GM12874 (cell line): Measurements from ENCODE around the gene HOXA13.
A peak's percentile ranks its signal among the peaks of the same experiment; 100 is the strongest.

Source experiments
- TF ChIP-seq, protein P1 (sequence below): IDR thresholded peaks from 2 replicates; pipeline ENCODE4 v1.5.1; 2011; ENCODE audit warnings: low read depth, mild to moderate bottlenecking, control low read depth, low read length, moderate library complexity; ENCODE audit not compliant: insufficient read depth

Gene HOXA13

GRCh38 chr7:27214239-27214950, 14.5 kb upstream of the HOXA13 start:
- TF ChIP-seq, protein P1, sequence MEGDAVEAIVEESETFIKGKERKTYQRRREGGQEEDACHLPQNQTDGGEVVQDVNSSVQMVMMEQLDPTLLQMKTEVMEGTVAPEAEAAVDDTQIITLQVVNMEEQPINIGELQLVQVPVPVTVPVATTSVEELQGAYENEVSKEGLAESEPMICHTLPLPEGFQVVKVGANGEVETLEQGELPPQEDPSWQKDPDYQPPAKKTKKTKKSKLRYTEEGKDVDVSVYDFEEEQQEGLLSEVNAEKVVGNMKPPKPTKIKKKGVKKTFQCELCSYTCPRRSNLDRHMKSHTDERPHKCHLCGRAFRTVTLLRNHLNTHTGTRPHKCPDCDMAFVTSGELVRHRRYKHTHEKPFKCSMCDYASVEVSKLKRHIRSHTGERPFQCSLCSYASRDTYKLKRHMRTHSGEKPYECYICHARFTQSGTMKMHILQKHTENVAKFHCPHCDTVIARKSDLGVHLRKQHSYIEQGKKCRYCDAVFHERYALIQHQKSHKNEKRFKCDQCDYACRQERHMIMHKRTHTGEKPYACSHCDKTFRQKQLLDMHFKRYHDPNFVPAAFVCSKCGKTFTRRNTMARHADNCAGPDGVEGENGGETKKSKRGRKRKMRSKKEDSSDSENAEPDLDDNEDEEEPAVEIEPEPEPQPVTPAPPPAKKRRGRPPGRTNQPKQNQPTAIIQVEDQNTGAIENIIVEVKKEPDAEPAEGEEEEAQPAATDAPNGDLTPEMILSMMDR, result no peak

DNA sequence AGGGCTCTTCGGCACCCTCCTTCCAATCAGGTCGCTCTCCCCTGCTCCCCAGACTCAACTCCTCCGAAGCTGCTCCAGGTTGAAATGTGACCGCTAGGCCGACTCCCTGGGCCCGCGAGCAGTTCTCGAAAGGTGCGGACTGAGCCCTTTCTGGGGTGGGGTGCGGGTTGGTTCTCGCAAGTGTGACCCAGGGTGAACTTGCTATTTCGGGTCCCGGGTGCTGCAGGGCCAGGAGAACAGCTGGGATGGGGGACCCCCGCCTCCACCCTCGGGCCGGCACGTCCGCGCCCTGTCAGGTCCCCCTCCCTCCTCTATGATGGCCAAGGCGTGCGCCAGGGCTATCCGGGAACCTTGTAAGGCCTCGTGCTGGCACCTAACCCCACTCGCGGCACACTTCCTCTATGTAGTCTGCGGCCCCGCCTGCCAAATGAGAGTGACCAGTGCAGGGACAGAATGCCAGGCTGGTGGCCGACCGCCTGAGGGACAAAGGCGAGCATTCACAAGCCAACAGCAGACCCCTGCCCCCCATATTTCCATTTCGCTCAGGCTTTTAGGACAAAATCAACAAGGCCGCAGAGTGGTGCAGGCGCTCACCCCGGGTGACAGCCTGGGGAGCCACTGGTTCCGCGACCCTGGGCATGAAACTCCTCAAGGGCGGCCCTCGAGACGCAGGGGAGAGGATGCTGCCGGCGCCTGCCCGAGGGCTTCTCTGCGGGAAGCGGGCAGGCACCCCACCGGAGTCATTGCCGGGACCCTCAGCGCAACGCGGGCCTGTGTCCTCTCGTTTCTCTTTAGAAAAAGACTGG, 13.7 kb upstream of the HOXA13 start:
- TF ChIP-seq, protein P1, result no peak

DNA sequence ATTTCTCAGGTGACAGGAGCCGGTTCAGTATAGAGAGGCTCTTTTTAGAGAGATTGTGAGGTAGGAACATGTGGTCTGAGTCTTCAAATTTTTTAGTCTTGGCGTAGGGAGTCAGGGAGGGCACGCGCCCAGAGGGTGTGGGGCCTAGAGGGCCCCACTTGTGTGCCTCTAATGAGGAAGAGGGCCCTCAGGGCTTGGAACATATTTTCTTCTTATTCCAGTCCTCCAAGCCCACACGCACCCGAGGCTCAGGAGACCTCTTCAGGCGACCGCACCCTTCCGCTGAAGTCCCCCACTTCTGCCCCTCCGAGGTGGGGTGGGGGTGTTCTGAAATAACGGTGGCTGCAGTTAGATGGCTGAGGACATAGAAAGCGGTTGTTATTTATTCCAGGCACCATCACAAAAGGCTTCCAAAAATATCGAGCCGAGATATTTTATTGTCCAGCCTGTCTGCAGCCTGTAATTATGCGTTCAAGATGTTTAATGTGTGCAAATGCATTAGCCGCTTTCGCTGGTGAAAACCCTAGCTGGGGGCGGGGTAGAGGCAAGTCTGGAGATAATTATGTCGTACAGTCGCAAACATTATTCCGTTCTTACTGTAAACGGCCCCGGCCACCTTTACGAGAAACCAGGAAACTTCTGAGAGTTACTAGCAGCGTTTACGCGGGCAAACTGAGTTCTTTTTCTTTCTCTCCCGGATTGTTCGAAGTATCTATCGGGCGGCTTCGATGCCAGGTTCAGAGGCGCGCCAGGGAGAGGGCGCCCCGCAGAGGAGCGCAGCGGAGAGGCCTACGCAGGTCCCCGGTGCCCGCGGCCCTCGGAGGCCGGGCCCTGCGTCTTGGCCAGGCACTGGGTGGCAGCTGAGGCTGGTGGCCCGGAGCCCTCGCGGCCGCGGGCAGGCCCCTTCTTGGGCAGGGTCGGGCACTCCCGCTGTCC, 12.9 kb upstream of the HOXA13 start:
- TF ChIP-seq, protein P1, result no peak

DNA sequence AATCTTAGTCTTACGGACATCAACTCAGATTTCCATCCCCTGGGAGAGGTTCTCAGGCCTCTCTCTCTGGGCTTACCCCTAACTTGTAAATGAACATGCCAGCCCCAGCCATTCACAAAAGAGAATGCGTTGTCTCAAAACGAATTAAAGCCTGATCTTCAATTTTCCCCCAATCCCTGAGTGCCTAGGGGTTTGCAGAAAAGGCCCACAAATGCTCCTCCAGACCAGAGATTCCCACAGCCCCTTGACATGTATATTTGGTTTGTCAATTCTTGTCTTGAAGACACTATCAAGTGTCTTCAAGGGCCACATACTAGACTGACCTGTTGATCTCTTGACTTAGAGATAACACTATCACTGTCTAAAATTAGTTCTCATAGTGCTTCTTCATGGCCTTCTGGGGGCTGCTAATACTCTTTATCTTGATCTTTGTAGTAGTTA, 11.9 kb upstream of the HOXA13 start:
- TF ChIP-seq, protein P1, result no peak

DNA sequence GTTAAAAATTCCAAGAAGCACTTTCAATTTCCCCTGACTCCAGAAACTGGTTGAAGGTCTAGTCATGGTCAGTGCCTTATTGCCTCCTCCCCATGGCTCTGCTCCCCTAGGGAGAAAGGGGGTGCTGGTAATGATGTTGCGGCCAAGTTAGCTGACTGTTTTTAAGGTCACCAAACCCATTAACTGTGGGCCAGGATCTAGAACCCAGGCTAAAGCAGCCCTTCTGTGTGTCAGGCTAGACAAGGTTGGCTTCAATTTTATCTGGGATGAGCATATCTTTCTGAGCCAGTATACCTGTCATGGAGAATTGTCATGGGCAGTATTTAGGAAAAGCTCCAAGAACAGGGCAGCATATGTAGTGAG, 11.2 kb upstream of the HOXA13 start:
- TF ChIP-seq, protein P1, result no peak

- TF ChIP-seq, protein P1, result peak; percentile 79
Observed at GRCh38 chr7:27210441-27211083, 10.7 kb upstream of the HOXA13 start.
